ENCODE results near the gene BLOC1S4.
"Not testable (repeated sequence)": the region's sequence is repeated elsewhere in the genome, so short reads cannot be mapped to it uniquely, and the experiment has no call there.

The BLOC1S4 gene, protein sequence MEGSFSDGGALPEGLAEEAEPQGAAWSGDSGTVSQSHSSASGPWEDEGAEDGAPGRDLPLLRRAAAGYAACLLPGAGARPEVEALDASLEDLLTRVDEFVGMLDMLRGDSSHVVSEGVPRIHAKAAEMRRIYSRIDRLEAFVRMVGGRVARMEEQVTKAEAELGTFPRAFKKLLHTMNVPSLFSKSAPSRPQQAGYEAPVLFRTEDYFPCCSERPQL

DNA sequence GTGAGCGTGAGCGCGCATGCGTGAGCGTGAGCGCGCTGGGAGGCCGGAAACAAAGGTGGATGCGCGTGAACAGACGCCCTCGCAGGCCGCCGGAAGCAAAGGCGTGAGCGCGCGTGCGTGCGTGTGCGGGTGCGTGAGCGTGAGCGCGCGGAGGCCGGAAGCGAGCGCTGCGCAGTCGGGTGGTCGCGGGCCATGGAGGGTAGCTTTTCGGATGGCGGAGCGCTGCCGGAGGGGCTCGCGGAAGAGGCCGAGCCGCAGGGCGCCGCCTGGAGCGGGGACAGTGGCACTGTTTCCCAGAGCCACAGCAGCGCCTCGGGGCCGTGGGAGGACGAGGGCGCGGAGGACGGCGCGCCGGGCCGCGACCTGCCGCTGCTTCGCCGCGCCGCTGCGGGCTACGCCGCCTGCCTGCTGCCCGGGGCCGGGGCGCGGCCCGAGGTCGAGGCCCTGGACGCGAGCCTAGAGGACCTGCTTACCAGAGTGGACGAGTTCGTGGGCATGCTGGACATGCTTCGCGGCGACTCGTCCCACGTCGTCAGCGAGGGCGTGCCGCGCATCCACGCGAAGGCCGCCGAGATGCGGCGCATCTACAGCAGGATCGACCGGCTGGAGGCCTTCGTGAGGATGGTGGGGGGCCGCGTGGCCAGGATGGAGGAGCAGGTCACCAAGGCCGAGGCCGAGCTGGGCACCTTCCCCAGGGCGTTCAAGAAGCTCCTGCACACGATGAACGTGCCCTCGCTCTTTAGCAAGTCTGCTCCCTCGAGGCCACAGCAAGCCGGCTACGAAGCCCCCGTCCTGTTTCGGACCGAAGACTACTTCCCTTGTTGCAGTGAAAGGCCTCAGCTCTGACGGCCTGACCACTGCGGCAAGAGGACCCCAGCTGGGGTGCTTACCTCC lies at the start of gene BLOC1S4:
BLOC1S4 (plus strand) TSS at position 157 of the 894 bp plus-strand sequence; CDS start at position 193, 36 bp downstream.
- DNase-seq (ENCODE audit: low spot score): peak; percentile 91

DNA sequence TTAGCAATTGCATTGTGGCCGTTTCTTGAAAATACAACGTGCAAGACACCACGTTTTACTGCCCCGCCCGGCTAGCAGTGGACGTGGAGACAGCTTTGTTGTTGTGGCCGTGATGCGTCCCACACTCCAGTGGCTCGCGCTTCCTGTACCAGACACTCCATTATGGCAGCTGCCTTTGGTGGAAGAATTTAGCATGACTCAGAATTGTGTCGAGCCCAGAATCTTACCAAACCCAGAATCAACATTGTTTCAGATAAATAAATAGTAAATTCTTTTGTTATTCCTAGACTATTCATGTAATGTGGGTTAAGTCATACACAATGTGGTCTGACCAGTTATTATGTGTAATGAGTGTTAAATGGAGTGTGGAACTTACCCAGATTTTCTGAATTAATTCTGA lies 47.6 kb upstream of the BLOC1S4 start:
- DNase-seq (ENCODE audit: low spot score): no peak

DNA sequence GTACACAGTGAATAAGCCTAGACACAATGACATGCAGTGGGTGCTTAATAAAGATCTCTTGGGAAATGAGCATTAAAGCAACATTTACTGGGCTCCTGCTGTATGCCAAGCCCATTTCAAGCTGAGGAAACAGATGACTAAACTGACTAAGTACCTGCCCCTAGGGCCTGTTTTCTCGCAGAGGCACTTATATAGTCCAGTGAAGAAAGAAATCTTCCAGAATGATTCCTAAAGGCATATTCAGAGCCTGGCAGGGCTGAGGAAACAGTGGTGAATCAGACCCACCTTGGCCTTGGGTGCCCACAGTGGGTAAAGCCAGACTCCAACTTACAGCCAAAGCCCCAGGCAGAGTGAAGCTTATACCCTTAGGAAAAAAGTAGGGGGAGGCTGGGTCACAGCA lies 44.3 kb upstream of the BLOC1S4 start:
- no peak for DNase-seq (ENCODE audit: low spot score)

DNA sequence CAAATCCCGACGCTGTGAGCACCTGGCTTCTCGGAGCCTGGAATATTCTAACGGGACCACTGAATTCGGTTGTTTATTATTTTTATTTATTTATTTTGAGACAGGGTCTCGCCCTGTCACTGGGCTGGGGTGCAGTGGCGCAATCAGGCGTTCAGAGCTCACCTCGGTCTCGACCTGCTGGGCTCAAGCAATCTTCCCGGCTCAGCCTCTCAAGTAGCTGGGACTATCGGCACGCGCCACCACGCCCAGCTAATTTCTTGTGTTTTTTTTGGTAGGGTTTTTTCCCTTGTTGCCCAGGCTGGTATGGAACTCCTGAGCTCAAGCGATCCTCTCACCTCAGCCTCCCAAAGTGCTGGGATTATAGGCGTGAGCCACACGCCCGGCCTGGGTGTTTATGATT lies 43.8 kb upstream of the BLOC1S4 start:
- no peak for DNase-seq (ENCODE audit: low spot score)

DNA sequence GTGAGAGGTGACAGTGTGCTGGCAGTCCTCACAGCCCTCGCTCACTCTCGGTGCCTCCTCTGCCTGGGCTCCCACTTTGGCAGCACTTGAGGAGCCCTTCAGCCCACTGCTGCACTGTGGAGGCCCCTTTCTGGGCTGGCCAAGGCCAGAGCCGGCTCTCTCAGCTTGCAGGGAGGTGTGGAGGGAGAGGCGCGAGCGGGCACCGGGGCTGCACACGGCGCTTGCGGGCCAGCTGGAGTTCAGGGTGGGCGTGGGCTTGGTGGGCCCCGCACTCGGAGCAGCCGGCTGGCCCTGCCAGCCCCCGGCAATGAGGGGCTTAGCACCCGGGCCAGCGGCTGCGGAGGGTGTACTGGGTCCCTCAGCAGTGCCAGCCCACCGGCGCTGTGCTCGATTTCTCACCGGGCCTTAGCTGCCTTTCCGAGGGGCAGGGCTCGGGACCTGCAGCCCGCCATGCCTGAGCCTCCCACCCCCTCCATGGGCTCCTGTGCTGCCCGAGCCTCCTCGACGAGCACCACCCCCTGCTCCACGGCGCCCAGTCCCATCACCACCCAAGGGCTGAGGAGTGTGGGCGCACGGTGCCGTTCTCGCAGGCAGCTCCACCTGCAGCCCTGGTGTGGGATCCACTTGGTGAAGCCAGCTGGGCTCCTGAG lies 43.3 kb upstream of the BLOC1S4 start:
- not testable (repeated sequence) for DNase-seq (ENCODE audit: low spot score)

DNA sequence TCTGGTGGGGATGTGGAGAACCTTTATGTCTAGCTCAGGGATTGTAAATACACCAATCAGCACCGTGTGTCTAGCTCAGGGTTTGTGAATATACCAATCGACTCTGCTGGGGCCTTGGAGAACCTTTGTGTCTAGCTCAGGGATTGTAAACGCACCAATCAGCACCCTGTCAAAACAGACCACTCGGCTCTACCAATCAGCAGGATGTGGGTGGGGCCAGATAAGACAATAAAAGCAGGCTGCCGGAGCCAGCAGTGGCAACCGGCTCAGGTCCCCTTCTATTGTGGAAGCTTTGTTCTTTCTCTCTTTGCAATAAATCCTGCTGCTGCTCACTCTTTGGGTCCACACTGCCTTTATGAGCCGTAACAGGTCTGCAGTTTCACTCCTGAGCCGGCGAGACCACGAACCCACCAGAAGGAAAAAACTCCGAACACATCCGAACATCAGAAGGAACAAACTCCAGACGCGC lies 42.7 kb upstream of the BLOC1S4 start:
- not testable (repeated sequence) for DNase-seq (ENCODE audit: low spot score)

DNA sequence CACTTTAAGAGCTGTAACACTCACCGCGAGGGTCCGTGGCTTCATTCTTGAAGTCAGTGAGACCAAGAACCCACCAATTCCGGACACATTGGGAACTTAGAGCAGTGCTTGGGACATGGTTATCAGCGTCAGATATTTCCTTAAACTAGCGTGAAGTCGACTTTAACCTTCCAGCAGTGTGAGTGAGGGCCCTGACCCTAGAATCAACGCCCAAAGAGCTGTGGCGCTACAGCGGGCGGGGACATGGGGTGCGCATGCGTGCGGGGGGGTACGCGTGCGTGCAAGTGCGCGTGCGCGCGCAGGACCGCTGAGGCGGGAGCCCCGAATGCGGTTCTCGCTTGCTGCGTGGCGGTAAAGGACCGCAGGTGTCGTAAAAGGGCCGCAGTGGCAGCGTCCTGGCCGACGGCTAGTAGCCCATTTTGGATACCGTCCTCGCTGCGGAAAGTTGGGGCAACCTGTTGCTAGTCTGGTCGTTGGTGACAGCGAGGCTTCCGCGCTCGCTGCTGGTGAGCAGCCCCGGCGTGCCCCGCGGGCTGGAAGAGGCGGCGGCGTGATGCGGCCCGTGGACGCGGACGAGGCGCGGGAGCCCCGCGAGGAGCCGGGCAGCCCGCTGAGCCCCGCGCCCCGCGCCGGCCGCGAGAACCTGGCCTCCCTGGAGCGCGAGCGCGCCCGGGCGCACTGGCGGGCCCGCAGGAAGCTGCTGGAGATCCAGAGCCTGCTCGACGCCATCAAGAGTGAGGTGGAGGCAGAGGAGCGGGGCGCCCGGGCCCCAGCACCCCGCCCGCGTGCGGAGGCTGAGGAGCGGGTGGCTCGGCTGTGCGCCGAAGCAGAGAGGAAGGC lies 42.1 kb upstream of the BLOC1S4 start:
- DNase-seq (ENCODE audit: low spot score): peak; percentile 83

DNA sequence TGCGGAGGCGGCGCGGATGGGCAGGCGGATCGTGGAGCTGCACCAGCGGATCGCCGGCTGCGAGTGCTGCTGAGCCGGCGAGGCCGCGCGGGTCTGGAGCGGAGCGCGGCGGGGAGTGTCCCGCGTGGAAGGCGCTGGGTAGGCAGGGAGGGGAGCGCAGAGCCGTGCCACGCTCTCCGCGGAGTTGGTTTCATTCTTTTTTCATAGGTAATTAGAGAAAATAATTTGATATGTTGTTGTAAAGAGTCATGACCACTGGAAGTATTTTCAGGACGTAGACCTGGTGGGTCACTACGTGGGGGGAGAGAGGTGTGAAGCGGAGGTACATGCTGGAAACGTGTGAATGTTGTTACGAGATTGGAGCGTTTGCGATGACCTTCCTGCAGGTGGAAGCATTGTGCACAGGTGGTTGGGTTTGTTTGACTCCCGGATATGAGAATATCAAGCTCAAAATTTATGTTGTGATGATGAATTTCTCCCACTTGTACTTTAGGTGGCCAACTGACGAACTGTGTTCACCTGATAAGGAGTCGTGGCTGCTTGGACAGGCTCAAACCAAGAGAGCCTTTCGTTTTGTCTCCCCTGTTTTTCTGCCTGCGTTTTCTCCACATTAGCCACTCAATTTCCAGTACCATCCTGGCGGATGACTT lies 41.3 kb upstream of the BLOC1S4 start:
- no peak for DNase-seq (ENCODE audit: low spot score)

DNA sequence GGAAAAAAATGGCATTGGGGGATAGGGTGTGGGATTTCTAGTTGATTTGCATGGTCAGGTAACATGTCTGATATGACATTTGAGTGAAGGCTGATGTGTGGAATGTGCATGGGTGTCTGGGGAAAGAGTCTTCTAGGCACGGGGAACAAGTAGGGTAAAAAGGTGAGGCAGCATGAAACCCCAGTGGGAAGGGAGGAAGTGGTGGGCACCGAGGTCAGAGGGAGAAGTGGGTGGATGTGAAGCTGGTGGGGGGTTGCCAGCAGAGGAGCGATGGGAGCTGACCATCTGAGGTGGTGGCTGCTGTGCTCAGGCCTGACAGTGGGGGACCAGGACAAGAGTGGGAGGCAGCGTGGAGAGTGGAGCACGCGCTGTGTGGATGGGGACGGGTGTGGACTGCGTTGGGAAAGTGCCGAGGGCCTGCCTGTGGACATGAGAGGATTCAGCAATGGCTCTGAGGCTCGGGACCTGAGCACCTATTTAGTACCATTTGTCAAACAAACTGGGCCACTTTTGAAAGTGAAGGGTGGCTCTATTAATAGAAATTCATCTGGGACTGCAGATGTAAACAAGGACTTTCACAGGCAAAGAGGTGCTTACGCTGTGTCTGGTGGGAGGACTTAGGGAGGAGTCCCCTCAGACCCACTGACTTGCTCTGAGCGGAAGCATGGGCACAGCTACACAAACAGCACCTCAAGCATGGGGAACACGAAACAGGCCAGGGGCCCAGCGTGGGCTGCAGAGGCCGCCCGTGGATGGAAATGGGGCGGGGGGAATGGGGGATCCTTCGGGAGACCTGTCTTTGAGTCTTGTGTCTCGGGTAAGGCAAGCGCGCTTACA lies 39.0 kb upstream of the BLOC1S4 start:
- DNase-seq (ENCODE audit: low spot score): no peak

DNA sequence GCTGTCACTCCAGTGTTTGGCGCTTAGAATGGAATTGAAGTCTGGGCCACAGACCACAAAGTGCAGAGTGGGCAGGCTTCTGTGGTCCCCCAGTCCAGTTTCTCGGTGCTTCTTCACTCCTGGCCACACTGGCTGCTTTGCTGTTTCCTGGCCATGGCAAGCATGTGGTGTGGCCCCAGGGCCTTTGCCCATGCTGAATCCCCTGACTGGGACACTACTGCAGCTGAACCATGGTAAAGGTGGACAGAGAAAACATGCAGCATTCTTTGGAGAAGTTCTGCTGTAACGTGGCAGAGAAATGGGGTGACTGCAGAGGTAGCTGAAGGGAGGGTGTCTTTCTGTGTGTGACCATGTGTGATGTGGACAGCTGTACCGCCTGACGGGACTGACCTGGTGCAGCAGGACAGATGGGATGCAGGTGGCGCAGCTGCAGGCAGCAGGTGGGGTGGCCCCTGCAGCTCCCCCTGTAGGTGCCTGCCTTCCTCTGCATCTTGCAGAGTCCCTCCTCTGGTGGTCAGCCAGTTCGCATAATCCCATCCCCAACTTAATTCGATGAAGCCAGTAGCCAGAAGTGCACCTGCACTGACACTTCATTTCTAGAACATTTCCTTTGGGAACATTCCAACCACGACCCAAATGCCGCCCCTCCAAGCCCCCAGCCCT lies 35.5 kb upstream of the BLOC1S4 start:
- no peak for DNase-seq (ENCODE audit: low spot score)

DNA sequence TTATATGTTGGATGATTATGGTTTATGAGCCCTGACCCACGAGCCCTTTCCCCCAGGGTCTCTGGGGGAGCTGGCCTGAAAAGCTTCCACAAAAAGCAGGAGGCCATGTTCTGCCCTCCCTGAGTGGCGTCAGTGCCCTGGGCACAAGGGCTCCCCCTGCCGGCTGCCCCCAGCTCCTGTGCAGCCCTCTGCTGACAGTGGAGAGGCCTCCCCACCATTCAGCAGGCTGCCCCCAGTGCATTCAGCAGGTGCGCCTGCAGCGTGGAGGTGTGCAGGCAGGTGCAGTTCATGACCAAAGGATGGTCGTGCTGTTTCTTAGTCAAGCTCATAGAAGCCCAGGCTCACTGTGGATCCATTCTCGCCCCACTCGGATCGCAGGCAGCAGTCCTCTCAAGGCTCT lies 34.8 kb upstream of the BLOC1S4 start:
- no peak for DNase-seq (ENCODE audit: low spot score)

DNA sequence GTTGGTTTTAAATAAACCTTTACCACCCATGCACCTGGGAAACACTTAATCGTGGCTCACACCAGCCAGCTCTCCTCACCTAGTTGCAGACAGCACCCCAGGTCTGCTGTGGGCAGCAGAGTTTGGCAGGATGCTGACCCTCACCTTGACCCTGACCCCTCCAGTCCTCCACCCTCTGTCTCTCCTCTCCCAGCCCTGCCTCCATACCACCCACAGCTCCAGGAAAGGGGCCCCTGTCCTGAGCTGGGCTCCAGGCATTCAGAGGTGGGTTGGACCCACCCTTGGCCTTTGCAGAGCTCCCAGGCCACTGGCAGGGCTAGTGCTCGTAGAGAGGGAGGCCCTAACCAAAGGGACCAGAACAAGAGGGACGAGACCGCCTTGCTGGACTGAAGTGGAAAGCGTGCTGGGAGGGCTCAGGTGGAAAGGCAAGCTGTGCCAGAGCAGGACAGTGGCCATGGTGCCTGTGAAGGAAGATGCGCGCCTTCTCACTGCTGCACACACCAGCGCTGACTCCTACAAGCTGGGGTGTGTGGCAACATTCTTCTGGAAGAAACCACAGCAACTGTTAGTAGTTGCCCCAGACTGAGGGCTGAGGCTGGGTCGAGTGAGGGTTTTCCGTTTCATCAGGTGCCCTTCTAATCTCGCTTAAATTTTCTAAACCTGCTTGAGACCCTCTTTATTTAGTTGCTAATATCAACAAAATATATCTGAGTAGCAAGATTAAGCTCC lies 32.9 kb upstream of the BLOC1S4 start:
- no peak for DNase-seq (ENCODE audit: low spot score)

DNA sequence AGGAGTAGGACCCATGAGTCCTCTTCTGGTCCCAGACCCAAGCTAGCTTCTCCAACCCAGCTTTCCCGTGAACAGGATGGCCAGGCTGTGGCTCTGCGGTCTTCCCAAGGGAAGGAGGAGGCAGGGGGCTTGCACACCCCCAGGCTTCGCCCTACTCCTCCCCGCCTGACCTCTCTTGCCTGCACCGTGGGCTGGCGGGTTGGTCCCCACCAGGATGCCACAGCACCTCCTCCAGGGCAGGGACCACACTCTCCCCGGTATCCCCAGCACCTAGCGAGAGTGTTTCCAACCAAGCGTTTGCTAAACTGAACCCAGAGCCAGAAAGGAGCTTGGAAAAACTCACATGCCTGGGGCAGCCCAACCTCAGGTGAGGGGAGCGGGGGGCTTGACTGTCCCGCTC lies 31.3 kb upstream of the BLOC1S4 start:
- DNase-seq (ENCODE audit: low spot score): no peak

DNA sequence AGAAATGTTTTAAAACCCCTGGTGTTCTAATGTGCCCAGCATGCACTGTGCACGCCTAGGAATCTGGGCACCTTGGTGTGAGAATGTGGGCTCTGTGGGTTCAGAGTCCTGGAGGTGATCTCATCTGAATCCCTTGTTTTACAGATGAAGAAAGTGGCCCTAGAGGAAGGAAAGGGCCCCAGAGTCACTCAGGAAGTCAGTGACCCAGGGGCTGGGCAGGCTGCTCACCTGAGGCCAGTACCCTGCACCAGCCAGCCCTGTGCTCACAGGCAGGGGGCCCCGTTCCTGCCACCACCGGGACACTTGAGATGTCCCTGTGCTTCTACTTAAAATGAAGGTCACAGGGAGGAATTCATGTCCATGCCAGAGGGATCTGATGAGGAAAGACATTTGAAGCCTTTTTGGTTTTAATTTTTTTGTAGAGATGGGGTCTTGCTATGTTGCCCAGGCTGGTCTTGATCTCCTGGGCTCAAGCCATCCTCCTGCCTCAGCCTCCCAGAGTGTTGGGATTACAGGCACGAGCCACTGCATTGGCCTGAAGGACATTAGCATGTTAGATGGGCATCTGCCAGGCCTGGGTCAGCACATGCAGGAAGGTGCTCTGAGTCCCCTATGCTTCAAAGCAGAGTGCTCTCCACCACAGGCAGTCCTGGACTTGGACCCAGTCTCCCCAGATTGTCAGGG lies 29.7 kb upstream of the BLOC1S4 start:
- no peak for DNase-seq (ENCODE audit: low spot score)

DNA sequence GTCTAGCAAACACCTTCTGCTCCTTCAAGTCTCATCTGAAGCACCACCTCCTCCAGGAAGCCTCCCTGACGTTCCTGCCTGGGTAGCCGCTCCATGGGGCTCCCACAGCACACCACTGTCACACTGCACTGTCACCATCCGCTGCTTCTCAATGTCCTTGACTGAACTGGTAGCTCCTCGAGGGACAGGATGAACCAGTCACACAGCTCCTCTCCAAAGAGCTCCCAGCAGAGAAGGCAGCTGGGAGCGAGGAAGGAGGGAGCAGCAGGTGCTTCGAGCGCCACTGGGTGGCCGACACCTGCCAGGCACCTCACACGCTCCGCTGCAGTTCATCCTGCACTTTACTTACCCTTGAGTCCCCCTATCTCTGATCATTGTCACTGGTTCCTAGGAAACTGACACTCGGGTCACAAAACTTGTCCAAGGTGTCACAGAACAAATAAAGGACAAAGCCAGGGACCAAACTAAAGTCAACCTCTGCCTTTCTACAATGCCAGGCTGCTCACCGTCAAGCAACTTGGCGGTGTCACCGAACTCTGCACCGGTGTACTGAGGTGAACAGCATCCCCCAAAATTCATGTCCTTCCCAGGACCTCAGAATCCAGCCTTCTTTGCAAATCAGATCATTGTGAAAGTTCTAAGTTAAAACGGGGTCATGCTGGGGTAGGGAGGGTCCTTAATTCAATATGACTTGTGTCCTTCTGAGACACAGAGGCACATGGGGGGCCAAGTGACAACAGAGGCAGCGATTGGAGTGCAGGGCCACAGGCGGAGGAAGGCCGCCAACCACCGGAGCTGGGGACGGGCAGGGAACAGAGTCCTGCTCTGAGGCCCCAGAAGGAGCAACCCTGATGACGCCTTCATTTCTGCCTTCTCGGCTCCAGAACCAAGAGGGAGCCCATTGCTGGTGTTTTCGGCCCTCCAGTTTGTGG lies 27.8 kb upstream of the BLOC1S4 start:
- no peak for DNase-seq (ENCODE audit: low spot score)

DNA sequence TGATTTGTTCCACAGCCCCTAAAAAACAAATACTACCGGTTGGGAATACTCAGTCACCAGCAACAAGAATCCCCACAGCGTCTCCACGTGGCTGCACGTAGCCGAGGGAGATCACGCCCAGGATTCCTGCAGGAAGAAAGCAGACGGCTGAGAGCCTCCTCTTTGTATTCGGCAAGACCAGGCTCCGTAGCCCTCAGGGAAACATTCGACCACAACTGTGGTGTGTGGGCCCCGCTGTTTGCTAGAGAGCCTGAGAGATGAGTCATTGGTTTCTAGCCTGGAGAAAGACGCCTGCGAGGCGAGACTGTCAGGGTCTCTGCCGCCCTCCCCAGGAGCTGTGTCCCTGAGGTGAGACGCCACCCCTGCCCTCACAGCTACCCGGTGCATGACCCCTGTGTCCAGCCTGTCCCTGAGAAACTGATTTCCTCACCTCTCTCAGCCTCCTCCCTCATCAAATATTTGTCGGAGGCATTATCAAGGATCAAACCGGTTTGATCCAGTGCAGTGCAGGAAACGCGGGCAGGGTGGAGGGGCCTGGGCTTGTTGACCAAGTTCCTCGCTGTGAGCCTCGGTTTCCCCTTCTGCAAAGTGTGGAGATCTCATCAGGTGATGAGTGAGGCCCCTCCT lies 27.0 kb upstream of the BLOC1S4 start:
- DNase-seq (ENCODE audit: low spot score): peak; percentile 93

DNA sequence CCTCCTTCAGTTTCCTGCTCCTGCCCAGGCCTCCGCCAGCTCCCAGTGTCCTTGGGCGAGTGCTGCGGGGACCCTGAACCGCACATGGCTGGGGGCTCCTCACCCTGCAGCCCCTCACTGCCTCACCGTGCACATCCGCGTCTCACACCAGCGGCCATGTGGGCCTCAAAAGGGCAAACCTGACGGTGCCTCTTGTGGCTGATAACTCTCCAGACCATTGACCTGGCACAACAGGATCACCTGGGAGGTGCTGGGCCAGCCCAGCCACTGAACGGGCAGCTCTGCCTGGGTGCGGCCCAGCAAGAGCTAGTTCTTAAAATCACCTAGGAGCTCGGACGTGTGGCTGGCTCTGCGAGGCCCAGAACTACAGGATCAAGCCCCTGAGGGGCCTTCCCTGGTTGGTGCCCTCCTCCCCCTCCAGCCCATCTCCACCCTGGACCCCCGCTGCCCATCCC lies 26.4 kb upstream of the BLOC1S4 start:
- DNase-seq (ENCODE audit: low spot score): no peak

Measured in COLO829 (cell line).